Fibroblast of lung (primary cell): ENCODE measurements around the gene ABHD6.

Experiments used
- EZH2 ChIP-seq: IDR thresholded peaks from 2 replicates; pipeline ENCODE4 v1.5.1; 2012; ENCODE audit warnings: low read length, control low read depth, mild to moderate bottlenecking; ENCODE audit errors: missing control alignments
- TF ChIP-seq, protein P1 (sequence below), 2 donors: IDR thresholded peaks in 1 of 2; conservative IDR thresholded peaks in 1 of 2; 1 replicate in 1 of 2; 2 replicates in 1 of 2; pipeline ENCODE4 v1.5.1; 2011 to 2012; ENCODE audit warnings: low read length in 2 of 2, control low read depth in 1 of 2, inconsistent platforms in 1 of 2, low read depth in 1 of 2, mild to moderate bottlenecking in 1 of 2

DNA sequence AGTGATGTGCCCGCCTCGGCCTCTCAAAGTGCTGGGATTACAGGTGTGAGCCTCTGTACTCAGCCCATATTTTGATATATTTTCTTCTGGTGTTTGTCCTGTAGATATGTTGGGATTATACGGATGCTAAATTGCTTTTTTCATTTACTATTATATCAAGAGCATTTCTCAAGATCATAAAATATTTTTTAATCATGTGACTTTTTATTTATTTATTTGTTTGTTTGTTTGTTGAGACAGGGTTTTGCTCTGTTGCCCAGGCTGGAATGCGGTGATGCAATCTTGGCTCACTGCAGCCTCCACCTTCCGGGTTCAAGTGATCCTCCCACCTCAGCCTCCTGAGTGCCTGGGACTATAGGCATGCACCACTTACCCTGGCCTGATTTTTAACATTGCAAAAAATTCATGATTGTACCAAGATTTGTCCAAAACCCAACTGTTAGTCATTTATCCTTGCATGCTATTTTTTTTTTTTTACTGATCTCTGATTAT, 92.4 kb downstream of the ABHD6 start:
- TF ChIP-seq, protein P1, sequence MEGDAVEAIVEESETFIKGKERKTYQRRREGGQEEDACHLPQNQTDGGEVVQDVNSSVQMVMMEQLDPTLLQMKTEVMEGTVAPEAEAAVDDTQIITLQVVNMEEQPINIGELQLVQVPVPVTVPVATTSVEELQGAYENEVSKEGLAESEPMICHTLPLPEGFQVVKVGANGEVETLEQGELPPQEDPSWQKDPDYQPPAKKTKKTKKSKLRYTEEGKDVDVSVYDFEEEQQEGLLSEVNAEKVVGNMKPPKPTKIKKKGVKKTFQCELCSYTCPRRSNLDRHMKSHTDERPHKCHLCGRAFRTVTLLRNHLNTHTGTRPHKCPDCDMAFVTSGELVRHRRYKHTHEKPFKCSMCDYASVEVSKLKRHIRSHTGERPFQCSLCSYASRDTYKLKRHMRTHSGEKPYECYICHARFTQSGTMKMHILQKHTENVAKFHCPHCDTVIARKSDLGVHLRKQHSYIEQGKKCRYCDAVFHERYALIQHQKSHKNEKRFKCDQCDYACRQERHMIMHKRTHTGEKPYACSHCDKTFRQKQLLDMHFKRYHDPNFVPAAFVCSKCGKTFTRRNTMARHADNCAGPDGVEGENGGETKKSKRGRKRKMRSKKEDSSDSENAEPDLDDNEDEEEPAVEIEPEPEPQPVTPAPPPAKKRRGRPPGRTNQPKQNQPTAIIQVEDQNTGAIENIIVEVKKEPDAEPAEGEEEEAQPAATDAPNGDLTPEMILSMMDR (conservative IDR thresholded peaks at IDR 0.05 in 1 of 2, IDR thresholded peaks at IDR 0.05 in 1 of 2; ENCODE audit: low read depth in 1 of 2, low read length in 2 of 2), result no peak
- no peak for TF ChIP-seq EZH2
